Posterior cingulate gyrus (tissue), 11 donors: ENCODE measurements around the gene IFNGR2.

Experiments used
- DNase-seq, 10 donors: peaks; one replicate each; pipeline versions ENCODE4 v3.0.0 to v3.0.0-alpha.2; 2020 to 2021; ENCODE audit warnings: mixed read lengths in 3 of 10
- intact Hi-C: fragments of 100-400 bp; cut with DNase I; formaldehyde crosslinking; loops from one replicate; pipeline ENCODE4 v1.15.1; 2023

The IFNGR2 gene

DNA sequence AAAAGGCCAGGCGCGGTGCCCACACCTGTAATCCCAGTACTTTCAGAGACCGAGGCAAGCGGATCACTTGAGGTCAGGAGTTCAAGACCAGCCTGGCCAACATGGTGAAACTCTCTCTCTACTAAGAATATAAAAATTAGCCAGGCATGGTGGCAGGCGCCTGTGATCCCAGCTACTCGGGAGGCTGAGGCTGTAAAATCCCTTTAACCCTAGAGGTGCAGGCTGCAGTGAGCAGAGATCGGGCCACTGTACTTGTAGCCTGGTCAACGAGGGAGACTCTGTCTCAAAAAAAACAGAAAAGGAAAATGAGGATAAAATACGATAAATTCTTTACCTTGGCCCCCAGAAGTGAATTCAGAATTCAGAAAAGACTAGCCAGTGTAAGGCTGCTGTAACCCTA lies 75.0 kb downstream of the IFNGR2 start:
- intact Hi-C loops: no loop called here
- no peak for DNase-seq

DNA sequence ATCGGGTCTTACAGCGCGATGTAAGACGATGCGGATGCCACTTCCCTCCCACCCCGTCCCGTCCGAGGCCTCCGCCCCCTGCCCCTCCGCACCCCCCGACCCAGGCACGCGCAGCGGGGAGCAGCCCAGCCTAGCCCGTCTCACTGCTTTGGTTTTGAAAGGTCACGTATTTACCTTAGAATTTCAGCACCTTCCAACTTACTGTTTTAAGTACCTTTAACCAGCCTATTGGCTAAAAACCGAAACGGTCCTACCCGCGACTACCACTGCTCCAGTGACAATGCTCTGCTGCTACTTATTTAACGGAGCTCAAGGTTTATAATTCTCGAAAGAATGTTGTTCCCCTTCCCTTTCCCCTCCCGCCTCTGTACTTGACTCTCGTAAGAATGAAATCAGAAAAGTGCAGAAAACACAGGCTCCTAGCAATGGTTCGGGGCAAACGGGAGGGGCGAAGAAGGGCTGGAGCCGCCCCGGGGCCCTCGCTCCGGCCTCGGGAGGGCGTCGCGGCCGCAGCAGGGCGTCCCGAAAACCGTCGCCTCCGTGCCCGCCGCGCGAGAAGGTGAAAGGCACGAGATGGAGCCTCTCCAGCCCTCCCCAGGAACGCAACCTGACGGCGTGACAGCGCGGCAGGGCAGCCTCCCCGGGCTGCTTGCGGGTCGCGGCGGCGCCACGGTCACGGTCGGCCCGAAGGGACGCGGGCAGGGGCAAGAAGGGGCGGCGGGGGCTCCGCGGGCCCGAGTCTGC lies 75.9 kb downstream of the IFNGR2 start:
- intact Hi-C loops: loop anchor here (1.0 kb wide), 1 partner anchor 12 kb away; the partner anchor contains the start of gene DNAJC28
- DNase-seq: peak in 6 of 10 donors; percentile 12 to 80 (median 52)

DNA sequence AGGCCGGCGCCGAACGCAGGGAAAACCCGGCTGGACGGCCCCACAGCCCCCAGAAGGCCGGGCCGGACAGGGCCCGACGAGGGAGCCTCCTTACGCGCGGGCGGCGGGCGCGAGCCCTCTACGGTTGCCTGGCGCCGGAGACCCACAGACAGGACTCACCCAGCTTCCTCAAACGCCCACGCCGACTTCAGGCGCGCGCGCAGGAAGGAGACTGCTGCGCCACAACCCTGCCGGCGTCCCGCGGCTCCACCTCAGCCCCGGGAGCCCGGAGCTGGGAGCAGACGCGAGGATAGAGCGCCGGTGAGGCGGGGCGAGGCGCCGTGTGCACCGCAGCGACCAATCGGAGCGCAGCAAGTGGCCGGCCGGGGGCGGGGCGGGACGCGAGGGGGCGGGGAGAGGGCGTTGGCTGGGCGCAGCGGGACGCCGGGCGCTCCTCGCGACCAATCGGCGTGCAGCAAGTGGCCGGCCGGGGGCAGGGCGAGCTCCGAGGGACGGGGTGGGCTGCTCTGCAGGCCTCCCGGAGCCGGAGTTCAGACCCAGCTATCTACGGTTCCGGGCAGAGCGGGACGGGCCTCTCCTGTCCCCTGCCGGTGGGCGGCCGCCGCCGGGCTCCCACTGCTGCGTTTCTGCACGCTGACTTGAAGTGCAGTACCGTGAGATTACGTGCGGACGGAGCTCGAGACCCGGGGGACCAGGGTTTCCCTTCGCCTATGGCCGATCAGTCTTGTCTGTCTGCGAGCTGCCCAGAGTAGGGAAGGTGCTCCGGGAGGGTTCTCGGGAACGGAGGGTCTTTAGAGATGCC lies 76.7 kb downstream of the IFNGR2 start, which contains the start of gene TMEM50B:
Gene TMEM50B, minus strand, starts transcription at position 296 of the 802 bp plus-strand sequence. CDS start 11,089 bp downstream, outside the sequence.
- intact Hi-C loops: loop anchor here (1.0 to 2.0 kb wide), 2 partner anchors 11 to 63 kb away; partner anchors contain the start of genes DNAJC28, GART and SON
- peak; percentile 91 to 100 (median 96) for DNase-seq

DNA sequence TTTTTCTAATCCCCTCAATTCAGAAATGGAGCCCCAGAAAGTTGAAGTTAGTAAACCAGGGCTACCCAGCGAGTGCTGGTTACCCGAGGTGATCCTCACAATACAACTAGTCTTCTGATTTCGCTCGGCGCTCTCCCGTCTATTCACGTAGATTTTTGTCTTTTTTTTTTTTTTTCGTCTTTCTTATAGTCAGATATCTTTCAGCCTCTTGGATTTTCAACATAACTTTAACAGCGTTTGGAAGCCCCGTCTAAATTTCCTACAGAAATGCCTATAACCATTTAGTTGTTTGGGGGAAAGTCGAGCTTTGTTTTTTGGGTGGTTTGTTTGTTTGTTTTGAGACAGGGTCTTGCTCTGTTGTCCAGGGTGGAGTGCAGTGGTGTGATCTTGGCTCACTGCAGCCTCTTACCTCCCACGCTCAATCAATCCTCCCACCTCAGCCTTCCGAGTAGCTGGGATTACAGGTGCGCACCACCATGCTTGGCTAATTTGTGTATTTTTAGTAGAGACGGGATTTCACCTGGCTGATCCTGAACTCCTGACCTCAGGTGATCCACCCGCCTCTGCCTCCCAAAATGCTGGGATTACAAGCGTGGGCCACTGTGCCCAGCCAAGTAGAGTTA lies 77.4 kb downstream of the IFNGR2 start:
- intact Hi-C loops: loop anchor here (2.0 kb wide), 1 partner anchor 62 kb away; the partner anchor contains the start of genes GART and SON
- no peak for DNase-seq

DNA sequence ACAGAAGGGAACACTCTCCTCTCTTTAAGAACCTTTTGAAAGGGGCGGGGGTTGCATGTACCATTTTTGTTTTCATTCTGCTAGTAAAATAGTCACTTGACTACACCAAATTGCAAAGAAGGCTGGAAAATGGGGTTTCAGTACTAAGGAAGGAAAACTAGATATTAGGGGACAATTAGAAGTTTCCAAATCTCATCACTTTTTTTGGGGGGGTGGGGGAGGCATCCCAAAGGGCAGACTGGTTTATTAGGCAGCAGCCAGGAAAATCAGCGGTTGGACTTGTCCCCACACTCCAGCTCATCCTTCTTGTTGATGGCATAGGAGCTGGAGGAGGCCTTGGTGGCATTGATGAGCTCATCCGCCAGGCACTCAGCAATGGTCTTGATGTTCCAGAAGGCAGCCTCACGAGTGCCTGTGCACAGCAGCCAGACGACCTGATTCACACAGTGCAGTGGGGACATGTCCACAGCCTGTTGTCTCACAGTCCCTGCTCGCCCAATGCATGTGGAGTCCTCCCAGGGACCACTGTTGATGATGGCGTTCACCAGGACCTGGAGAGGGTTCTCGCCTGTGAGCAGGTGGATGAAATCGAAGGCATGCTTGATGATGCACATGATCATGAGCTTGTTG lies 78.2 kb downstream of the IFNGR2 start:
- DNase-seq: no peak
- intact Hi-C loops: loop anchor here (2.0 kb wide), 1 partner anchor 61 kb away; the partner anchor contains the start of genes GART and SON
